Activated naive CD4-positive, alpha-beta T cell treated with anti-CD3 and anti-CD28 coated beads, Interleukin-2, amount 50 U/mL, for 24 hours (primary cell): ENCODE measurements around the gene AQP7.
"Not testable (repeated sequence)": the region's sequence is repeated elsewhere in the genome, so short reads cannot be mapped to it uniquely, and the experiment has no call there.

Experiments
- H3K27ac Mint-ChIP-seq: one replicate; pipeline ENCODE4 v1.8.0; 2021; ENCODE audit warnings: mild to moderate bottlenecking, mixed read lengths
- H3K27me3 Mint-ChIP-seq: one replicate; pipeline ENCODE4 v1.8.0; 2021; ENCODE audit warnings: mixed read lengths
- H3K36me3 Mint-ChIP-seq: one replicate; pipeline ENCODE4 v1.8.0; 2021; ENCODE audit warnings: mixed read lengths
- H3K4me1 Mint-ChIP-seq: one replicate; pipeline ENCODE4 v1.8.0; 2021; ENCODE audit warnings: mixed read lengths
- H3K4me3 Mint-ChIP-seq: one replicate; pipeline ENCODE4 v1.8.0; 2021; ENCODE audit warnings: mild to moderate bottlenecking, mixed read lengths
- H3K9me3 Mint-ChIP-seq: one replicate; pipeline ENCODE4 v1.8.0; 2021; ENCODE audit warnings: mixed read lengths

AQP7 gene

GRCh38 chr9:33437898-33438297 lies 35.5 kb upstream of the AQP7 start:
- Mint-ChIP-seq H3K9me3 (no peaks in the 10 kb centered on the region), H3K4me1 (peaks cover 13% of the 10 kb centered on the region), H3K27ac (peak overlapping the region; percentile 46), H3K36me3 (peaks cover 4% of the 10 kb centered on the region), H3K4me3 (no peak overlapping the region), H3K27me3 (no peaks in the 10 kb centered on the region)

GRCh38 chr9:33437205-33437604 lies 34.8 kb upstream of the AQP7 start:
- Mint-ChIP-seq H3K27ac (no peak overlapping the region), H3K9me3 (no peaks in the 10 kb centered on the region), H3K4me3 (no peak overlapping the region), H3K4me1 (peaks cover 13% of the 10 kb centered on the region), H3K36me3 (peaks cover 4% of the 10 kb centered on the region), H3K27me3 (no peaks in the 10 kb centered on the region)

GRCh38 chr9:33436445-33436844 lies 34.1 kb upstream of the AQP7 start:
- Mint-ChIP-seq H3K27me3 (no peaks in the 10 kb centered on the region), H3K36me3 (peaks cover 4% of the 10 kb centered on the region), H3K4me3 (no peak overlapping the region), H3K4me1 (peaks cover 13% of the 10 kb centered on the region), H3K27ac (no peak overlapping the region), H3K9me3 (no peaks in the 10 kb centered on the region)

DNA sequence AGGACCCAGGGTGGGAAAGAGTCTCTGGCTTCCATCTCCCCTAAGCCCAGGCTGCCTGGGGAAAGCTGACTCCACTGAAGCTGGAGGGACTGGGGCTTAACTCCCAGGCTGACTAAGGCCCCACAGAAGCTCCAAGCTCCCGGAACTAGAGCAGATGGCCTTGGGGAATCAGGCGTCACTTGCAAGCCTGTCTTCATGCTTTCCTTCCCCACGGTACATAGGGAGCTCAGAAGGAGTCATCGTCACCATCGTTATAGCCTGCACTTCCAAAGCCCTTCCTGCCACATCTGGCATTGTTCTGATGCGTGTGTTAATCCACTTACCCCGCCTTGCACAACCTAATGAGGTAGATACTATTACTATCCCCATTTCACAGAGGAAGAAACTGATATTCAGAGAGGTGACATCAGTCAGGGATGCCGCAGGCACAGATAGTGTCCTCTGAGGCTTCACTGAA lies 33.5 kb upstream of the AQP7 start:
- Mint-ChIP-seq H3K9me3 (no peaks in the 10 kb centered on the region), H3K27me3 (no peaks in the 10 kb centered on the region), H3K27ac (no peak overlapping the region), H3K4me3 (no peak overlapping the region), H3K4me1 (peaks cover 13% of the 10 kb centered on the region), H3K36me3 (peaks cover 4% of the 10 kb centered on the region)

DNA sequence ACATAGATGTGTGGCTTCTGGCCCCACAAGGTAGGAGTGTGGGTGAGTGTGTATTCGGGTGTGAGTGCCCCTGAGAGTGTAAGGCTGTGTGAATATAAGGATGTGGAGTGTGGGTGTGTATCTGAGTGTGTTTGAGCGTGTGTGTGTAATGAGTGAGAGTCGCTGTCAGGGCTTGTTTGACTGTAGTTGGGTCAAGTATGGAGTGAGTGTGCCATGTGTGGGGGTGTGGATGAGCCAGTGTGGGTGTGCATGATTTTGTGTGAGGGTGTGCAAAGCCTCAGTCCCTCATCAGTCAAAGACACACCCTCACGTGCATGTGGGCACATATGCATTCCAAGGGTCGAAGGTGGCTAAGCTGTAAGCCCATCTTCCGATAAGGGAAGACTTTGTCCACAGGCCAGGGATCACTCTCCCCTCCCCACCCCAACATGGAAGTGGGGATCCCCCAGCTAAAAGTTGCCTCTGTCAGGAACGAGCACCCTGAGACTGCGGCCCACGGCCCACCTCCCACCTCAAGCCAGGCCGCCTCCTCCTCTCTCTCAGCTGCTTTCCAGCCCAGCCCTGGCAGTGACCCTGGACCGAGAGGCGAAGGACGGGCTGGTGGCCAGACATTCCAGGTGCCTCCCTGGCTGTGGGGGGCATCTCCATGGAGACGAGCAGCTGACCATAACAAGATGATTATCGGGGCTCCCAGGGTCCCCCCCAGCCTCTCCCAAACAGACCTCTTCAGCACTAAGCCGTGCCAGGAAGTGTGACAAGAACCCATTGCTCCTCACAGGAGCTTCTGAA lies 32.1 kb upstream of the AQP7 start:
- H3K27ac Mint-ChIP-seq: no peak overlapping the region
- no peaks in the 10 kb centered on the region for H3K27me3 Mint-ChIP-seq
- H3K9me3 Mint-ChIP-seq: no peaks in the 10 kb centered on the region
- no peaks in the 10 kb centered on the region for H3K36me3 Mint-ChIP-seq
- peaks cover 4% of the 10 kb centered on the region for H3K4me1 Mint-ChIP-seq
- no peak overlapping the region for H3K4me3 Mint-ChIP-seq

GRCh38 chr9:33433871-33434270 lies 31.5 kb upstream of the AQP7 start:
- Mint-ChIP-seq H3K27me3 (no peaks in the 10 kb centered on the region), H3K9me3 (no peaks in the 10 kb centered on the region), H3K4me3 (no peak overlapping the region), H3K4me1 (peaks cover 4% of the 10 kb centered on the region), H3K36me3 (no peaks in the 10 kb centered on the region), H3K27ac (no peak overlapping the region)

DNA sequence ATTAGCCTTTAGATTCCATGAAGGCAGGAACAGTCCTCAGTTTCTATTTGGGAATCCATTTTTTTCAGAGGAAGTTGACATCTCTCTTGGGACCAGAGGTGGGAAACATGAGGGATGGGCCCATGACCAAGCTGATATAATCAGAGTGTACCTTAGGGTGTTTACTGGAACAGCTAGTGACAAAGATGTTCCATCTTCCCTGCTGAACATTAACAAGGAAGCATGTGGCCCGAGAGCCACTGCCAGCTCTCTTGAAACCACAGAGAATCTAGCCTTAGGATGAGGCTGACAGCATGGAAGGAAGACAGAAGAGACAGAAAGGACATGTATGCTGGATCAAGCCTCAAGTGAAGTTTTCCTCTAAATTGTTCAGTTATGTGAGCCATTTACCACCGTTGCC lies 29.1 kb upstream of the AQP7 start:
- no peaks in the 10 kb centered on the region for H3K4me1 Mint-ChIP-seq
- no peaks in the 10 kb centered on the region for H3K9me3 Mint-ChIP-seq
- no peaks in the 10 kb centered on the region for H3K27me3 Mint-ChIP-seq
- H3K27ac Mint-ChIP-seq: no peak overlapping the region
- no peak overlapping the region for H3K4me3 Mint-ChIP-seq
- H3K36me3 Mint-ChIP-seq: no peaks in the 10 kb centered on the region

- no peaks in the 10 kb centered on the region for H3K9me3 Mint-ChIP-seq
- no peaks in the 10 kb centered on the region for H3K36me3 Mint-ChIP-seq
- no peaks in the 10 kb centered on the region for H3K4me1 Mint-ChIP-seq
- no peak overlapping the region for H3K4me3 Mint-ChIP-seq
- H3K27ac Mint-ChIP-seq: no peak overlapping the region
- H3K27me3 Mint-ChIP-seq: no peaks in the 10 kb centered on the region
Measured at GRCh38 chr9:33430942-33431341, 28.6 kb upstream of the AQP7 start.

DNA sequence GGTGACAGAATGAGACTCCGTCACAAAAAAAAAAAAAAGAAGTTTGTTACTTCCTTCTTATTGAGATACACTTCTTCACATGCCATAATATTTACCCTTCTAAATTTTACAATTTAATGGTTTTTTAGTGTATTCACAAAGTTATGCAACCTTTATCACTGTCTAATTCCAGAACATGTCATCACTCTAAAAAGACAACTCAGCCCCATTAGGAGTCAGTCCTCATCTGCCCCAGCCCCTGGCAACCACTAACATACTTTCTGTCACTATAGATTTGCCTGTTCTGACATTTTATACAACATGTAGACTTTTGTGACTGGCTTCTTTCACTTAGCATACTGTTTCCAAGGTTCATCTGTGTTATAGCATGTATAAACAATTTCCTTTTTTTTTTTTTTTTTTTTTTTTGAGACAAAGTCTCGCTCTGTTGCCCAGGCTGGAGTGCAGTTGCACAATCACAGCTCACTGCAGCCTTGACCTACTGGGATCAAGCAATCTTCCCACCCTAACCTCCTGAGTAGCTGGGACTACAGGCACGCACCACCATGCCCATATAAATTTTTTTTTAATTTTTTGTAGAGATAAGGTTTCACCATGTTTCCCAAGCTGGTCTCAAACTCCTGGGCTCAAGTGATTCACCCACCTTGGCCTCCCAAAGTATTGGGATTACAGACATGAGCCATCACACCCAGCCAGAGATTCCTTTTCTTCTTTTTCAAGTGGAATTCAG lies 27.1 kb upstream of the AQP7 start:
- Mint-ChIP-seq H3K9me3 (no peaks in the 10 kb centered on the region), H3K4me1 (no peaks in the 10 kb centered on the region), H3K4me3 (no peak overlapping the region), H3K27me3 (no peaks in the 10 kb centered on the region), H3K27ac (no peak overlapping the region), H3K36me3 (no peaks in the 10 kb centered on the region)

DNA sequence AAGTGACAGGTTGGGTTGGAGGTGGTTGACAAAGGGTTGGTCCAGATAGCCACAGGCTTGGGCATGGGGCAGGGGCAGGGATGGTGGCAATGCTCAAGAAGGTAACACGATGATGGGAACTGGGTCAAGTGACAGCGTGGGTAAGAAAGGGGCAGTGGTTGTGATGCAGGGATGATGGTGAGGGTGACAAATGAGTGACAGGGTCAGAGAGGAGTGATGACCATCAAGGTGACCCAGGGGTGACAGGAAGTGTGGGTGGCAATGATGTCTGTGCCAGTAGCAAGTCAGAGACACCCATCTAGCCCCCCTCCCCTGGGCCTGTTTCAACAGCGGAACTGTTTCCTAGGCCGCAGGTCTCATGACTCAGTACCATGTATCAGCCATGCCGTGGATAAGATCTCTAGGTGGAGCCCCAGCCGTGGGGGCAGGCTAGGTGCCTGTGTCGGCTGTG lies 24.5 kb upstream of the AQP7 start:
- no peaks in the 10 kb centered on the region for H3K27me3 Mint-ChIP-seq
- H3K4me1 Mint-ChIP-seq: no peaks in the 10 kb centered on the region
- no peaks in the 10 kb centered on the region for H3K9me3 Mint-ChIP-seq
- no peak overlapping the region for H3K4me3 Mint-ChIP-seq
- no peak overlapping the region for H3K27ac Mint-ChIP-seq
- H3K36me3 Mint-ChIP-seq: no peaks in the 10 kb centered on the region

- Mint-ChIP-seq H3K36me3 (no peaks in the 10 kb centered on the region), H3K27me3 (no peaks in the 10 kb centered on the region), H3K9me3 (no peaks in the 10 kb centered on the region), H3K4me1 (peaks cover 4% of the 10 kb centered on the region), H3K27ac (no peak overlapping the region), H3K4me3 (no peak overlapping the region)
Measured at GRCh38 chr9:33425128-33425533, 22.8 kb upstream of the AQP7 start.

GRCh38 chr9:33424492-33424891 lies 22.1 kb upstream of the AQP7 start:
- H3K36me3 Mint-ChIP-seq, H3K27me3 Mint-ChIP-seq, H3K27ac Mint-ChIP-seq, H3K4me1 Mint-ChIP-seq, H3K9me3 Mint-ChIP-seq, H3K4me3 Mint-ChIP-seq: not testable (repeated sequence)

DNA sequence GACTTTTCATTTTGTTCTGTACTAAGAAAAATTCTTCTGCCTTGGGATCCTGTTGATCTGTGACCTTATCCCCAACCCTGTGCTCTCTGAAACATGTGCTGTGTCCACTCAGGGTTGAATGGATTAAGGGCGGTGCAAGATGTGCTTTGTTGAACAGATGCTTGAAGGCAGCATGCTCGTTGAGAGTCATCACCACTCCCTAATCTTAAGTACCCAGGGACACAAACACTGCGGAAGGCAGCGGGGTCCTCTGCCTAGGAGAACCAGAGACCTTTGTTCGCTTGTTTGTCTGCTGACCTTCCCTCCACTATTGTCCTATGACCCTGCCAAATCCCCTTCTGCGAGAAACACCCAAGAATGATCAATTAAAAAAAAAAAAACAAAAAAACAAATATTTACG lies 21.7 kb upstream of the AQP7 start:
- not testable (repeated sequence) for H3K9me3 Mint-ChIP-seq, H3K4me3 Mint-ChIP-seq, H3K36me3 Mint-ChIP-seq, H3K27ac Mint-ChIP-seq, H3K27me3 Mint-ChIP-seq, H3K4me1 Mint-ChIP-seq

DNA sequence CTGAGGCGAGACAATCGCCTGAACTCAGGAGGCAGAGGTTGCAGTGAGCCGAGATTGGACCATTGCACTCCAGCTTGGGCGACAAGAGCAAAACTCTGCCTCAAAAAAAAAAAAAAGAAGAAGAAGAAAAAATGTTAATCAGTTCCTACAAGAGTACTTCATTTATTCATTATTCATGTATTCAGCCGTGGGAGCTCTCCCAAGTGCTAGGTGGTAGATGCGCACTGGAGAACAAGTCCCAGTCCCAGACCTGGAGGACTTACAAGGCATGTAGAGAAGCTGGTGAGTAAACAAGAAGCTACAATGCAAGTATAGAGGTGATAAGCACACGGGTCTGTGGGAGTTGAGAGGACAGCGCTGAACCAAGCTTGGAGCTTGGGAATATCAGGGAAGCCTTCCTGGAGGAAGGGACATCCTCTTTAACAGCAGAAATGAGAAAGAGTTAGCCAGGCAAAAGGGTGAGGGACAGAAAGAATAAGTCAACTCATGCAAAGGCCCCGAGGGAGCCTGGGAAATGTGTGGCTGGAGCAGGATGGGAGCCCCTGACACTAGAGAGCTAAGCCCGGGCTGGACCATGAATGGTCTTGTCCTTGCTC lies 17.4 kb upstream of the AQP7 start:
- H3K36me3 Mint-ChIP-seq: no peaks in the 10 kb centered on the region
- H3K27me3 Mint-ChIP-seq: no peaks in the 10 kb centered on the region
- peaks cover 44% of the 10 kb centered on the region for H3K4me1 Mint-ChIP-seq
- no peak overlapping the region for H3K4me3 Mint-ChIP-seq
- no peaks in the 10 kb centered on the region for H3K9me3 Mint-ChIP-seq
- H3K27ac Mint-ChIP-seq: no peak overlapping the region

- H3K4me3 Mint-ChIP-seq: no peak overlapping the region
- peak overlapping the region; percentile 62 for H3K27ac Mint-ChIP-seq
- peaks cover 57% of the 10 kb centered on the region for H3K4me1 Mint-ChIP-seq
Measured at GRCh38 chr9:33418090-33418489, 15.7 kb upstream of the AQP7 start.

GRCh38 chr9:33416996-33417395 lies 14.6 kb upstream of the AQP7 start:
- Mint-ChIP-seq H3K27ac (peak overlapping the region; percentile 4), H3K36me3 (no peaks in the 10 kb centered on the region), H3K4me1 (peaks cover 57% of the 10 kb centered on the region), H3K9me3 (no peaks in the 10 kb centered on the region), H3K27me3 (no peaks in the 10 kb centered on the region), H3K4me3 (peak overlapping the region; percentile 15)

More at GRCh38 chr9:33418090-33418489, 15.7 kb upstream of the AQP7 start:
- H3K27me3 Mint-ChIP-seq: no peaks in the 10 kb centered on the region
- H3K36me3 Mint-ChIP-seq: no peaks in the 10 kb centered on the region
- H3K9me3 Mint-ChIP-seq: no peaks in the 10 kb centered on the region
